Skeletal muscle satellite cell (primary cell): ENCODE results near the gene MAP1LC3A.

Source experiments
- H3K27me3 ChIP-seq: 2 replicates; pipeline ENCODE4 v1.7.0; 2013; ENCODE audit warnings: low read length; ENCODE audit not compliant: control insufficient read depth, insufficient read depth
- H3K36me3 ChIP-seq: 2 replicates; pipeline ENCODE4 v1.7.0; 2013; ENCODE audit warnings: mild to moderate bottlenecking, control low read depth, low read length; ENCODE audit not compliant: insufficient read depth
- H3K4me1 ChIP-seq: 2 replicates; pipeline ENCODE4 v1.7.0; 2013; ENCODE audit warnings: low read length; ENCODE audit not compliant: control insufficient read depth, insufficient read depth
- H3K4me2 ChIP-seq: 2 replicates; pipeline ENCODE4 v1.7.0; 2013; ENCODE audit warnings: mild to moderate bottlenecking, low read length
- H3K4me3 ChIP-seq: 2 replicates; pipeline ENCODE4 v1.7.0; 2013; ENCODE audit warnings: low read length
- H3K9ac ChIP-seq: 2 replicates; pipeline ENCODE4 v1.7.0; 2013; ENCODE audit warnings: mild to moderate bottlenecking, low read depth, low read length, moderate library complexity
- H3K9me3 ChIP-seq: replicated peaks from 2 replicates; pipeline ENCODE4 v1.7.0; 2013; ENCODE audit warnings: mild to moderate bottlenecking, control low read depth, low read length

Gene MAP1LC3A

DNA sequence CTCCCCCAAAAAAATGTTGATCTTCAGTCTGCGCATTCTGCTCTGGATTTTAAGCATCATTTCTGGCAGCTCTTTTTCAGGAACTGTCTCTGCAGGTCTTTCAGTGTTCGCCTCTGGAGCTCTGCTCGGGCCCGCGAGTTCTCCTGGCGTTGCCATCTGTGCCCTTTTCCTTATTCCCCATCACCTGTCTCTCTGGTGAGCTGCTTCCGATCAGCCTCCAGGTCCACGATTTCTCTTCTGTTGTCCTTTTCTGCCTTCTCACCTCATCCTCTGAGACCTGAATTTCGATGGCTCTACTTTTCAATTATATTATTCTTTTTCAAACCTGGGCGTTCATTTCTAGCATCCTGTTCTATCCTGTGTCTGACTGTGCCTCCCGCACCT lies 590 bp upstream of the MAP1LC3A start:
- peak overlapping the region; percentile 91 for H3K9ac ChIP-seq
- peaks cover 19% of the 10 kb centered on the region for H3K4me1 ChIP-seq
- no peaks in the 10 kb centered on the region for H3K27me3 ChIP-seq
- peak overlapping the region; percentile 95 for H3K4me3 ChIP-seq
- H3K4me2 ChIP-seq: peak overlapping the region; percentile 85
- no peaks in the 10 kb centered on the region for H3K9me3 ChIP-seq
- H3K36me3 ChIP-seq: peaks cover 4% of the 10 kb centered on the region

DNA sequence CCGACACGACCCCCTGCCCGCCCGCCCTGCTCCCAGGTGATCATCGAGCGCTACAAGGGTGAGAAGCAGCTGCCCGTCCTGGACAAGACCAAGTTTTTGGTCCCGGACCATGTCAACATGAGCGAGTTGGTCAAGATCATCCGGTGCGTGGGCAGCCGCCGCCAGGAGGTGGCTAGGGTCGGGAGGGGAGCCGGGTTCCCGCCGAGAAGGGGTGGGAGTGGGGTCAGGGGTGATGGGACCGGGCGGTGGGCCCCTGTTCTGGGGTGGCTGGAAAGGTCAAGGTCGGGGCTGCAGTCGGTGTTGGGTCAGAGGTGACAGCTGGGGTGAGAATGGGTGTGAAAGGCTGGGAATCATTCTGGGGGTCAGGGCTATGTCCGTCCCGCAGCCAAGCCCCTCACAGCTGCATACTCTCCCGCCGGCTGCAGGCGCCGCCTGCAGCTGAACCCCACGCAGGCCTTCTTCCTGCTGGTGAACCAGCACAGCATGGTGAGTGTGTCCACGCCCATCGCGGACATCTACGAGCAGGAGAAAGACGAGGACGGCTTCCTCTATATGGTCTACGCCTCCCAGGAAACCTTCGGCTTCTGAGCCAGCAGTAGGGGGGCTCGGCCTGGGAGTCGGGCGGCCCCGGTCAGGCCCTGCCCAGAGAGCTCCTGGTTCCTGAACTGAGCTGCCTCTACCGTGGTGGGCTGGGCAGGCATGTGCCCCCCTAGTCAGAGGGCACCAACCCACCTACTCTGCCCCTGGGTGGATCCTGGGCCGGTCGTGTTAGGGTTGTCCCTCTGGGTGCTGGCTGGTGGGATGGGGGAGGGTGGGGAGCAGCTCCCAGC lies 1.0 kb downstream of the MAP1LC3A start:
- peaks cover 4% of the 10 kb centered on the region for H3K36me3 ChIP-seq
- no peaks in the 10 kb centered on the region for H3K9me3 ChIP-seq
- peaks cover 11% of the 10 kb centered on the region for H3K4me1 ChIP-seq
- H3K27me3 ChIP-seq: no peaks in the 10 kb centered on the region
- H3K4me2 ChIP-seq: peak overlapping the region; percentile 85
- H3K9ac ChIP-seq: peak overlapping the region; percentile 91
- H3K4me3 ChIP-seq: peak overlapping the region; percentile 95

DNA sequence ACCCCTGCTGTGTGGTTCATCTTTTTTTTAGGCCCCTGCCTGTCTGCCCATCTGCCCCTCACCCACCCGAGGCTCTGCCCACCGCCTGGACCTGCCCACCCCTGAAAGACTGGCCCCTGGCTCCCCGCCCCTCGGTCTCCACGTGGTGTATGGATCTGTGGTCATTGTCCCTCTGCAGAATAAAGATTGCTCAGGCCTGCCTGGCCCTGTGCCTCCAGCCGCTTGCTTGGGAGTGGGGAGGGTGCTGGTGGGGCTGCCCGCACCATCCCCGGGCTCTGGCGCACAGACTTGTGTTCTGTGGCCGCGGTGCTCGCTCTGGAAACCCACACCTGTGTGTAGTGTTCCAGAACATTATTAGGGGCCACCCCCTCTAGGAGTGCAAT lies 1.6 kb downstream of the MAP1LC3A start:
- peaks cover 4% of the 10 kb centered on the region for H3K36me3 ChIP-seq
- no peak overlapping the region for H3K9ac ChIP-seq
- no peak overlapping the region for H3K4me2 ChIP-seq
- H3K9me3 ChIP-seq: no peaks in the 10 kb centered on the region
- H3K27me3 ChIP-seq: no peaks in the 10 kb centered on the region
- peaks cover 11% of the 10 kb centered on the region for H3K4me1 ChIP-seq
- H3K4me3 ChIP-seq: no peak overlapping the region

DNA sequence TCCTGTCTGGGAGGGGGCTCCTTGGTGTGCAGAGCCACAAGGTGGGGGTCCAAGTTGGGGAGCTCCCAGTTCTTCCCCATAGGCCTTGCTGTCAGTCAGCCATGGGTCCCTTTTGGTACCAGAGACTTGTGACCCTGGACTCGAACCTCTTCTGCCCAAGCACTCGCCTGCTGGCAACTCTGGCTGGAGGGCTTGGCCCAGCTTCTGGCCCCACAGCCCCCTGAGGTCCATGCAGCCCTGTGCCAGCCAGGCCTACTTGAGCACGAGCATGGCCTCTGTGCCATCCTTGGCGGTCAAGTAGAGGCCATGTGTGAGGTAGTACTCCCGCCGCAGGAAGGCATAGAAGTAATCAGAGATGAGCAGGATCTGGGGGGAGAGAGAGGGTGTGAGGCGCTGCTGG lies 2.1 kb downstream of the MAP1LC3A start:
- Histone ChIP-seq H3K4me2 (no peak overlapping the region), H3K27me3 (no peaks in the 10 kb centered on the region), H3K9me3 (no peaks in the 10 kb centered on the region), H3K4me1 (peaks cover 11% of the 10 kb centered on the region), H3K9ac (no peak overlapping the region), H3K36me3 (peaks cover 4% of the 10 kb centered on the region), H3K4me3 (no peak overlapping the region)

DNA sequence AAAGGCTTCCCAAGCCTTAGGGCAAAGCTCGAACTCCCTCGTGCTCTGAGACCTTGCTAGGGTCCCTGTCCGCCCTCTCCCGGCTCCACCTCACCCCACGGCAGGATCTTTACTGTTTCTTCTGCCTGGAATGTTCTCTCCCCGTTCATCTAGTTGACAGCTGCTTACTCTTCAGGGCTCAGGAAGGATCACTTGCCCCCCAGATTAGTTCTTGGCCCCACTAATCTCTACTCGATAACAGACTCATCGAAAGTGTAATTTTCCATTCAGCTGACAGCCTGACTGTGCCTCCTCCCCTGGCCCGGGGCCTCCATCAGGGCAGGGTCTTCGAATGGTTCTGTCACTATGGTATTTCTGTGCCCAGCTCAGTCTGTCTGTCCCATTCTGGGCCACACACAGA lies 3.1 kb downstream of the MAP1LC3A start:
- no peaks in the 10 kb centered on the region for H3K27me3 ChIP-seq
- H3K4me1 ChIP-seq: peaks cover 11% of the 10 kb centered on the region
- no peaks in the 10 kb centered on the region for H3K9me3 ChIP-seq
- no peak overlapping the region for H3K4me3 ChIP-seq
- H3K36me3 ChIP-seq: peaks cover 4% of the 10 kb centered on the region
- no peak overlapping the region for H3K4me2 ChIP-seq
- no peak overlapping the region for H3K9ac ChIP-seq

DNA sequence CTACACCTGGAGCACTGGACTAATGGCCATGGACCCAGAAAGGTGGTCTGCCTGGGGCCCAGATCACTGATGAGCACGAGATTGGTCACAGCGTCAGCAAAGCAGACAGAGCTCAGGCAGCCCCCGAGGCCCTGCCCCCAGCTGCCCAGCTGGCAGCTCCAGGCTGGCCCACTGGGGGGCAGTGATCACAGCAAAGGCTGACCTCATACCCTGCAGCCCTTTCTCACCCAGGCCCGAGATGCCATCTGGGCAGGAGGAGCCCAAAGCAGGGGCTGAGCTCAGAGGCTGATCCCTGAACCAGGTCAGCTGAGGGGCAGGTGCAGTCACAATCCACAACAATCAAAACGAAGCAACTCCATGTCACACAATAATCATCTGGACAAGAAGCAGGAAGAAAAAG lies 4.1 kb downstream of the MAP1LC3A start:
- Histone ChIP-seq H3K4me2 (no peak overlapping the region), H3K27me3 (no peaks in the 10 kb centered on the region), H3K4me1 (peaks cover 11% of the 10 kb centered on the region), H3K9ac (no peak overlapping the region), H3K4me3 (no peak overlapping the region), H3K9me3 (no peaks in the 10 kb centered on the region), H3K36me3 (peaks cover 4% of the 10 kb centered on the region)

DNA sequence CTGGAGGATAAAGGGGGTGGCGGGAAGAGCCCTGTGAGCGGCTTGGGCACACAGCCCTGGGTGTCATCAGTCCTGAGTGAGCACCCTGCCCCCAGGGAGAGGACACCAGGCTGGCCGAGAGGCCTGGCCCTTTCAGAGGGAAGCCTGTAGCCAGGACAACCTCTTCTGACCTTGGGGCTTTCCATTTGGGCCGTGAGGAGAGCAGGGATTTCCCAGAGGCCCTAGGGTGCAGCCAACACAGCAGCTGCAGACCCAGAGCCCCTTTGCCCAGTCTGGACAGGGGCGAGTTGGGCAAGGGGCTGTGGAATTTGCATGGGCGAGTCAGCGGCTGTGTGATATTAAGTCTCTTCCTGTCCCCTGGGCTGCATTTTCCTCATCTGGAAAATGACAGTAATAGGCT lies 6.3 kb downstream of the MAP1LC3A start:
- H3K27me3 ChIP-seq: no peaks in the 10 kb centered on the region

DNA sequence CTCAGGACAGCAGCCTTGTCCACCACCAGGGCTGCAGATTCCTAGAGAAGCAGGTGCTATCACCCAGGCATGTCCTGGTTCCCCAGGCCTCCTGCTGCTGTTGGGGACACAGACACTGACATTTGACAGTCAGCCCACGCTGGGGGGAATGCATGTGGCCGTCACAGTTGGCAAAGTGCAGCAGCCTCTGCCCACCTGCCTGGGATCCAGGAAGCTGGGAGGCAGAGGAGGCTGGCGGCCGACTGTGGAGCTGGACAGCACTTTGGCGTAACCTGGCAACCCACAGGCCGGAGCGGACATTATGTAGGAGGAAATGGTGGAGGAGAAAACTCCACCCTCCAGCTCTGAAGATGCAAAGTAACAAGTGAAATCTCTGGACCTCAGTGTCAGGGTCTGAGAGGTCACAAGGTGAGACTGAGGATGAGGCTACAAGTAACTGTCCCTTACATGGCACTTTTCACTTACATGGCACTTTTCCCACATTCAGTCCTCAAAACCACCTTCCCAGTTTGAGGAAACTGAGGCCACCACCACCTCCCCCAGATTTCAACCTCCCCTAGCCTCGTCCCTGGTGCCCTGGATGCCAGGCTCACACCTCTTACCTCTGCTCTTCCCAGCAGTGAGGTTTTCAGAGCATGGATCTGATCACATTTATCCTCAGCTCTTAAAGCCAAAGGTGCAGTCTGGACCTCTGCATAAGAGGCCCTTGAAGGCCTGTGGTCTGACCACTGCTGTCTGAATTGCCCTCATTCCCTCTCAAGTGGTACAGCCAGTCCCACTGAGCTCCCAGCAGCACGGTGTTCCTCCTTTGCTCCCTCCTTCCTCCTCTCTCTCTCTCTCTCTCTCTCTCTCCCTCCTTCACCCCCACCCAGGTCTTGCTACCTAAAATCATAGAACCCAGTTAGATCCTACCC lies 8.7 kb downstream of the MAP1LC3A start:
- Histone ChIP-seq H3K27me3 (no peaks in the 10 kb centered on the region), H3K9me3 (no peaks in the 10 kb centered on the region), H3K4me1 (no peaks in the 10 kb centered on the region), H3K9ac (no peak overlapping the region), H3K36me3 (no peaks in the 10 kb centered on the region), H3K4me3 (no peak overlapping the region), H3K4me2 (no peak overlapping the region)

More for the DNA sequence above, 6.3 kb downstream of the MAP1LC3A start:
- Histone ChIP-seq H3K9ac (no peak overlapping the region), H3K36me3 (peaks cover 4% of the 10 kb centered on the region), H3K4me3 (no peak overlapping the region), H3K9me3 (no peaks in the 10 kb centered on the region), H3K4me1 (no peaks in the 10 kb centered on the region), H3K4me2 (no peak overlapping the region)

DNA sequence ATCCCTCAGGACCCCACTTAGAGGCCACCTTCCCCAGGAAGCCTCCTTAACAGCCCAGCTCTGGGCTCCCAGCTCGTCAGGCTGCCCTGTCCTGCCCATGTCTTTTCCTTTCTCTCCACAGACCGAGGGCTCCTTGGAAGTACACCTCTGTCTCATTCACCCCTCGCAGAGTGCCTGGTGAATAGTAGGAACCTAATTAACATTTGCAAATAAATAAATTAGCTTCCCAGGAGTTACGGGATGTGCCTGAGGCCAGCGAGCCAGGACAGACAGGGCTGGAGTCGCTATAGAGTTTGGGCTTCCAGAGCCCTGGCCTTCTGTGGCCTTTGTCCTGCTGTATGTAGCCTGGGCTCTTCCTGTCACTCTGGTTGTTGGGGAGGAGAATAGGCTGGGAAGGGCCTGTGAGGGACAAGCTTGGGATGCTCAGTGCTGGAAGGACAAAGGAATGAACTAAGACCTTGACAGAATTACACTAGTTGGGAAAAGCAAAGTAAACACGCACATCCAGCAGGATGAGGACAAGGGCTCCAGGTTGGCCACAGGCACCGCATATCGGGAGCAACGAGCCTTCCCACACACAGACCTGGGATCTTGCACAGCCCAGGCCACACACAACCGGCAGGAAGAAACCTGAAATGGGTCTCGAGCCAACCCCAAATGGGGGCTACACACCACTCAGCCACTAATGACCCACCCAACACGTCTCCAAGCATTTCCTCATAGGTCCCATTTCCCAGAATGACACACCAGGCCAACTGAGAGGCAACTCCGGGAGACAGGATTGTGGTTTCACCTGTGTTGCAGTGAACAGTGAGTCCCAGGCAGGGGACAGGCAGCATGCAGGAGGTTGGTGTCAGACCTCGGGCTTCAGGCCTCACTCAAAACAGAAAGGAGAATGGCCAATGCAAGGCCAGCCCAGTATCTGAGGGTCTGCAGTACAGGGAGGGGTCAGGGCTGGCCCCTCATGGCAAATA lies 9.7 kb downstream of the MAP1LC3A start:
- Histone ChIP-seq H3K36me3 (no peaks in the 10 kb centered on the region), H3K27me3 (no peaks in the 10 kb centered on the region), H3K4me1 (no peaks in the 10 kb centered on the region), H3K9me3 (no peaks in the 10 kb centered on the region), H3K4me3 (no peak overlapping the region), H3K4me2 (no peak overlapping the region), H3K9ac (no peak overlapping the region)

DNA sequence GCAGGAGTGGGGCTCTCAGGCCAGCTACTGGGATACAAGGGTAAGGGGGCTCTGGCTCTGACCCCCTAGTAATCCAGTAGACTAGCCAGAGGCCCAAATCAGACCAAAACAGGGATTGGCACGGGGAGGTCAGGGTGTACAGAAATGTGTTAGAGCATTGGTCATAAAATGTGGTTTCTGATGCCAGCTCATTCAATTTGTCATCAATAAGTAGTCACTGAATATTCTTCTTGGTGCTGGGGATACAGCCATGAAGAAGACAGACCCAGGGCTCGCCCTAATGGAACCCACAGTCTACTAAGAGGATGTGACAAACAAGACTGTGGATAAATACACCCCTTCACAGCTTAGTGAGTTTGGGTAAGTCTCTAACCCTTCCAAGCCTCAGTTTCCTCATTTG lies 11.1 kb downstream of the MAP1LC3A start:
- H3K4me2 ChIP-seq: no peak overlapping the region
- H3K36me3 ChIP-seq: no peaks in the 10 kb centered on the region
- no peak overlapping the region for H3K9ac ChIP-seq
- H3K4me3 ChIP-seq: no peak overlapping the region
- H3K4me1 ChIP-seq: no peaks in the 10 kb centered on the region
- H3K27me3 ChIP-seq: no peaks in the 10 kb centered on the region
- no peaks in the 10 kb centered on the region for H3K9me3 ChIP-seq

DNA sequence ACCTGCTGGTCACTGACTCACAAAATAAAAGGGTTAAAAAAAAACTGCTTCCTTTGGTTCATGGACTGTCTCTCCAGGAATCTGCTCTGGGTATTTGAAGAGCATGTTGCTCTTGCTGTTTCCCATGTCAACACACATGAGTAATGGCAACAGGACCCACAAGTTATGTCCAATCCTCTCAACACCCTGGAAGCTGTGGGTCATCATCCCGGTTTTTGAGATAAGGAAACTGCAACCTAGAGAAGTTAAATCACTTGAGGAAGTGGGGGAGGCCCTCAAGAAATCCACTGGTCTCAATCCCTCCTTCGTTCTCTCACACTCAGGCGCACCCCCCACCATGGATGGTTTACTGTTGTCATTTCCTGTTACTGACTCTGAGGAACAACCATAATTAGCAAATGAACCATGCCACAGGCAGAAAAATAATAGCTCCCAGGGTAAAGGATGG lies 12.4 kb downstream of the MAP1LC3A start:
- Histone ChIP-seq H3K4me3 (no peak overlapping the region), H3K27me3 (no peaks in the 10 kb centered on the region), H3K36me3 (no peaks in the 10 kb centered on the region), H3K4me2 (no peak overlapping the region), H3K9ac (no peak overlapping the region), H3K9me3 (no peaks in the 10 kb centered on the region), H3K4me1 (no peaks in the 10 kb centered on the region)
